Measurements from ENCODE around the gene EIF4A3. TPM values are rescaled to one million over a fixed set of nuclear protein-coding genes. Genes with fewer than 3 reads are reported as not detected.

EIF4A3 gene
- total RNA-seq, 1 experiment from 2014 or later, result 86.7 TPM

DNA sequence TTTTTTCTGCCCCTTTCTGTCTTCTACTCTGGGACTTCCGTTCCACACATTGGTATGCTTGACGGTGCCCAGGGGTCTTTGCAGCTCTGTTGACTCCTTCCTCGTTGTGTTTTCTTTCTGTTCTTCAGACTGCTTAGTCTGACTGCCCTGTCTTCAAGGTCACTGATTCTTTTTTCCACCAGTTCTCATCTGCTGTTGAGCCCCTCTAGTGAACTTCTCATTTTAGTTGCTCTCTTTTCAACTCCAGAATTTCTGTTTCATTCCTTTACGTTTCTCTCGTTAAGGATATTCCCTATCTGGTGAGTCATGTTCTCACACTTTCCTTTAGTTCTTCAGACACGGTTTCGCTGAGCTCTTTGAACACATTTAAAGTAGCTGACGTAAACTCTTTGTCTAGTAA lies 31.8 kb downstream of the EIF4A3 start:
- DNase-seq (ENCODE audit: extremely low read depth, low read depth), result no peak

GRCh38 chr17:80114758-80115157 lies 32.2 kb downstream of the EIF4A3 start:
- DNase-seq (ENCODE audit: extremely low read depth, low read depth), result no peak

DNA sequence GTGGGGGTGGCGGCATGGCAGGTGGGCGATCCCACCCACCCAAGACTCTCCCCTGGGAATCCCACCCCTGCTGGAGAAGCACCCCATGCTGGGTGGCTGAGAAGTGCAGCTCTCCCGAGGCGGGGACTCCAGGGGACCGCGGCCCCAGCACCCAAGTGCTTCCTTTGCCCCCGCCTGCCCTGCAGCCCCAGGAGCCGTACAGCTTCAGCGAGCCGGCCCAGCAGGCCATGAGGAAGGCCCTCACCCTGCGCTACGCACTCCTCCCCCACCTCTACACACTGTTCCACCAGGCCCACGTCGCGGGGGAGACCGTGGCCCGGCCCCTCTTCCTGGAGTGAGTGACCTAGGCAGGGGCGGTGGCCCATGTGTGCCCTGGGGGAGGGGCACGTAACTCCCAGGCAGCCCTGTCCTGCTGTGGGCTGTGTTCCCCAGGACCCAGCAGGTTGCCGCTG lies 33.9 kb downstream of the EIF4A3 start:
- DNase-seq (ENCODE audit: extremely low read depth, low read depth), result no peak

DNA sequence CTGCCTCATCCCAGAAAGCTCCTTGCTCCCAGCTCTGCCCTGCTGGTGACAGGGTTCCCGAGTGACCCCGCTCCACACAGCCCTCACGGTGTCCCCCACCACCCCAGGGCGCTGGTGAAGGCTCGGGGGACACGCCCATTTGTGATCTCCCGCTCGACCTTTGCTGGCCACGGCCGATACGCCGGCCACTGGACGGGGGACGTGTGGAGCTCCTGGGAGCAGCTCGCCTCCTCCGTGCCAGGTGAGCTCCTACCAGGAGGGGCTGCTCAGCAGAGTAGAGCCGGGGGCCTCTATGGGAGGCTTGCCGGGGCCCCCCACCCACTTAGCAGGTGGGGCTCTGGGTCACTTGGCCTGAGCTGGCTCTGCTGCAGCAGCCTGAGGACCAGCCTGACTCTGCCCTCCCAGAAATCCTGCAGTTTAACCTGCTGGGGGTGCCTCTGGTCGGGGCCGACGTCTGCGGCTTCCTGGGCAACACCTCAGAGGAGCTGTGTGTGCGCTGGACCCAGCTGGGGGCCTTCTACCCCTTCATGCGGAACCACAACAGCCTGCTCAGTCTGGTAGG lies 34.4 kb downstream of the EIF4A3 start:
- no peak for DNase-seq (ENCODE audit: extremely low read depth, low read depth)

DNA sequence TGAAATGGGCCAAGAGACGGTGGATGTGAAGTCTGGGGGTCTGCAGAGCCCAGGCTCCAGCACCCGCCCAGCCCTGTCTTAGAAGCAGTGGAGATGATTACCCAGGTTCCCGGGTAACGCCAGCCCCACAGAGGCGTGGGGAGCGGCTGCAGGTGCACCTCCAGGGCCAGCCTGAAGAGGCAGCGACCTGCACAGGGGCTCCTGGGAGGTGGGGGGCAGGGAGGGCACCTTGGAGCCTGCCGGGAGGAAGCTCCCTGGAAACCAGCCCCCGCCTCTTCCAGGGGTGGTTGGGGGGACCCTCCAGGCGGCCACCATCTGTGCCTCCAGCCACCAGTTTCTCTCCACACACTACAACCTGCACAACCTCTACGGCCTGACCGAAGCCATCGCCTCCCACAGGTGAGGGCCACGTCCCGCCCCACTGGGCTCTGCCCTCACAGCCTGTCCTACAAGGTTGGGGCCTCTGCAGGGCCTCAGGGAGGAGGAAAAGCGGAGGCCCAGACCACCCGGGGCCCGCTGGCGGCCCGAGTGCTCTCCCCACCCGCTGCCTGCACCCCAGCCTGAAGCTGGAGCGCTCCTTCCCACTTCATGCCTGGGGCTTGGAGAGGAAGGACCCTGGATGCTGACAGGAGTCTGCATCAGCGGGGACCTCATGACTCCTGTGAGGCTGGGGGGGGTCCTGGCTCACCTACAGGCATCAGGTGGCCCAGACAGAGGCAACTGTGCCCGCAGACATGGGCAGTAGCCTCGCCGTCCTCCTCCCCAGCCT lies 35.0 kb downstream of the EIF4A3 start:
- no peak for DNase-seq (ENCODE audit: extremely low read depth, low read depth)

GRCh38 chr17:80110927-80111701 lies 35.8 kb downstream of the EIF4A3 start:
- DNase-seq (ENCODE audit: extremely low read depth, low read depth), result no peak

- no peak for DNase-seq (ENCODE audit: extremely low read depth, low read depth)
Measured at GRCh38 chr17:80110447-80110812, 36.5 kb downstream of the EIF4A3 start.

GRCh38 chr17:80109713-80110446 lies 37.0 kb downstream of the EIF4A3 start:
- DNase-seq (ENCODE audit: extremely low read depth, low read depth), result no peak

DNA sequence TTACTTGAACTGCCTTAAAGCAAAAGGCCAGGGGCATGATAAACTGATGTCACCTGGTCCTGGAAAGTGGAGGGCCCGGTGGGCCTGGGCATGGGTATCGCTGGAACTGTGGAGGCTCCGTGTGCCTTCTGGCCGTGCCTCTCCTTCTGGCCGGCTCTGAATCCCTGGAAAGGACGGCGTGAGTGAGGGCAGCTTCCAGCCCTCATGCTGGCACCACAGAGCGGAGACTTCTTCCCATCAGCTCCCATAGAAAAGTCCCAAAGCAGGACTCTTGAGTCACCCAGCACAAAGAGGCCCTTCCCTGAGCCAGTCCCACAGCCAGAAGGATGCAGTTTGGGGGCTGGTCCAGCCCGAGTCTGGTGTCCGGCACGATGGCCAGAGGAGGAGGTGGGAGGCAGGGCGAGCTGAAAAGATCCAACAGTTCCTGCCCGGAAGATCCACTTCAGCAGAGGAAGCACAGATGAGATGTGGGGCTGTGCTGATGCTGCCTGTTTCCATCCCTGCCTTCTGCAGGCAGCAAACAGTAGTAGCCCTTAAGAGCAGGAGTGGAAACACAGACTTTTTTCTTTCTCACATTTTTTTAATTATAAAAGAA lies 37.8 kb downstream of the EIF4A3 start:
- DNase-seq (ENCODE audit: extremely low read depth, low read depth), result no peak

GRCh38 chr17:80108036-80108971 lies 38.6 kb downstream of the EIF4A3 start:
- DNase-seq (ENCODE audit: extremely low read depth, low read depth), result no peak

GRCh38 chr17:80107231-80108021 lies 39.5 kb downstream of the EIF4A3 start:
- no peak for DNase-seq (ENCODE audit: extremely low read depth, low read depth)

DNA sequence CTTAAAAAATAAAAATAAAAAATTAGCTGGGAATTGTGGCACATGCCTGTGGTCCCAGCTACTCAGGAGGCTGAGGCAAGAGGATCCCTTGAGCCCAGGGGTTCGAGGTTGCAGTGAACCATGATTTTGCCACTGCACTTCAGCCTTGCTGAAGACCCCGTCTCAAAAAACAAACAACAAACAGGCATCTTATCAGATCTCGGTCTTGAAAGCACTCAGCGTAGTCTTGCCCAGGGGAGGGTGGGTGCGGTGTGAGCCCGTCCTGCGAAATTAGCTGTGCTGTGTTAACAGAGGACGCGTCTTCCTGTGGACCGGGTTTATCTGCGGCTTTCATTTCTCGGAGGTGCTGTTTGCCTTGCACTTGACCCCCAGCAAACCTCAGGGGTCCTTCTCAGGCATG lies 40.2 kb downstream of the EIF4A3 start:
- DNase-seq (ENCODE audit: extremely low read depth, low read depth), result no peak

DNA sequence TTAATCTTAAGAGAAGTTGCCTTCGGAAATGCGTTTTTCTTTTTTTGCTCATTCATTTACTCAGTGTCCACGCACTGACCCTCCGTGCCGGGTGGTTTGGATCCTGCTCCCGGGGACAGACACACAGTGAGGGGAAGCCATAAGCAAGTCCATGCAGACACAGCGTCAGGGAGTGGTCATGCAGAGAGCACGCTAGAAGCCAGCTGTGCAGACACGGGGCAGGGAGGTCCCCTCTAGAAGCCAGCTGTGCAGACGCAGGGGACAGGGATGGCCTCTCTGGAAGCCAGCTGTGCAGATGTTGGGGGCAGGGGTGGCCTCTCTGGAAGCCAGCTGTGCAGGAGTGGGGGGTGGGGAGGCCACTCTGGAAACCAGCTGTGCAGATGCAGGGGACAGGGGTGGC lies 40.8 kb downstream of the EIF4A3 start:
- no peak for DNase-seq (ENCODE audit: extremely low read depth, low read depth)

DNA sequence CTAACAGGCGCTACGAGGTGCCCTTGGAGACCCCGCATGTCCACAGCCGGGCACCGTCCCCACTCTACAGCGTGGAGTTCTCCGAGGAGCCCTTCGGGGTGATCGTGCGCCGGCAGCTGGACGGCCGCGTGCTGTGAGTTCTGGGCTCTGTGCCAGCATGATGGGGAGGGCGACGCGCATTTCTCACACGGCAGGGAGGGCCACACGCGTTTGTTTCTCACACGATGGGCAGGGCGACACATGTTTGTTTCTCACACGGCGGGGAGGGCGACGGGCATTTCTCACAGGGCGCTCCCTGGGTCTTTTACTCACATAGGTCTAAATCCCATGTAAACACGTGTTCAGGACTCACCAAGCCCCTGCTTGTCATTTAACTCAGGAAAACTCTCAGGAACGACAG lies 41.2 kb downstream of the EIF4A3 start:
- no peak for DNase-seq (ENCODE audit: extremely low read depth, low read depth)

GRCh38 chr17:80104956-80105375 lies 42.0 kb downstream of the EIF4A3 start:
- DNase-seq (ENCODE audit: extremely low read depth, low read depth), result no peak

DNA sequence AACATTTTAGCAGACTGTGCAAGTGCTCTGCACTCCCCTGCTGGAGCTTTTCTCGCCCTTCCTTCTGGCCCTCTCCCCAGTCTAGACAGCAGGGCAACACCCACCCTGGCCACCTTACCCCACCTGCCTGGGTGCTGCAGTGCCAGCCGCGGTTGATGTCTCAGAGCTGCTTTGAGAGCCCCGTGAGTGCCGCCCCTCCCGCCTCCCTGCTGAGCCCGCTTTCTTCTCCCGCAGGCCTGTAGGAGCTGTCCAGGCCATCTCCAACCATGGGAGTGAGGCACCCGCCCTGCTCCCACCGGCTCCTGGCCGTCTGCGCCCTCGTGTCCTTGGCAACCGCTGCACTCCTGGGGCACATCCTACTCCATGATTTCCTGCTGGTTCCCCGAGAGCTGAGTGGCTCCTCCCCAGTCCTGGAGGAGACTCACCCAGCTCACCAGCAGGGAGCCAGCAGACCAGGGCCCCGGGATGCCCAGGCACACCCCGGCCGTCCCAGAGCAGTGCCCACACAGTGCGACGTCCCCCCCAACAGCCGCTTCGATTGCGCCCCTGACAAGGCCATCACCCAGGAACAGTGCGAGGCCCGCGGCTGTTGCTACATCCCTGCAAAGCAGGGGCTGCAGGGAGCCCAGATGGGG lies 42.5 kb downstream of the EIF4A3 start:
- no peak for DNase-seq (ENCODE audit: extremely low read depth, low read depth)

GRCh38 chr17:80103449-80104085 lies 43.4 kb downstream of the EIF4A3 start:
- DNase-seq (ENCODE audit: extremely low read depth, low read depth), result no peak
